Neural crest cell (in vitro differentiated cells): Measurements from ENCODE around the gene HOXD8. TPM values are rescaled to one million over a fixed set of nuclear protein-coding genes. Genes with fewer than 3 reads are reported as not detected.

Experiments
- DNase-seq: peaks from one replicate; pipeline ENCODE4 v3.0.0; 2021; ENCODE audit warnings: low read depth, mixed read lengths, low spot score
- H3K27ac Mint-ChIP-seq: one replicate; pipeline ENCODE4 v1.8.0; 2021; ENCODE audit warnings: mild to moderate bottlenecking, mixed read lengths; ENCODE audit not compliant: unreplicated experiment
- H3K27me3 Mint-ChIP-seq: 2 replicates; pipeline ENCODE4 v1.8.0; 2021; ENCODE audit warnings: low read depth, mild to moderate bottlenecking, mixed read lengths
- H3K36me3 Mint-ChIP-seq: 2 replicates; pipeline ENCODE4 v1.8.0; 2021; ENCODE audit warnings: low read depth, mild to moderate bottlenecking, mixed read lengths
- H3K4me1 Mint-ChIP-seq: 2 replicates; pipeline ENCODE4 v1.8.0; 2021; ENCODE audit warnings: mixed read lengths
- H3K4me3 Mint-ChIP-seq: one replicate; pipeline ENCODE4 v1.8.0; 2021; ENCODE audit warnings: mild to moderate bottlenecking, mixed read lengths
- H3K9me3 Mint-ChIP-seq: 2 replicates; pipeline ENCODE4 v1.8.0; 2021; ENCODE audit warnings: mixed read lengths
- CTCF ChIP-seq: fragments of 200-600 bp; sonication (generic); conservative IDR thresholded peaks from 2 replicates; pipeline ENCODE4 v1.5.0; 2021; ENCODE audit warnings: antibody characterized with exemption, mild to moderate bottlenecking
- total RNA-seq: library from RNA; stranded (reverse); gene quantifications from 2 replicates; pipeline ENCODE4 v1.2.1, GENCODE V29; 2021

HOXD8 gene
- total RNA-seq, 1 donor from 2014 or later = not detected

- H3K9me3 Mint-ChIP-seq = no peaks in the 10 kb centered on the region
- no peak for TF ChIP-seq CTCF
- H3K27me3 Mint-ChIP-seq = peaks cover 100% of the 10 kb centered on the region
These were observed 12.8 kb downstream of the HOXD8 start for GRCh38 chr2:176142281-176142680.

GRCh38 chr2:176145085-176145969 is 15.8 kb downstream of the HOXD8 start:
- no peak overlapping the region for H3K27ac Mint-ChIP-seq
- H3K9me3 Mint-ChIP-seq = no peaks in the 10 kb centered on the region
- H3K36me3 Mint-ChIP-seq = no peaks in the 10 kb centered on the region
- no peak overlapping the region for H3K4me3 Mint-ChIP-seq
- no peak for DNase-seq
- no peak for TF ChIP-seq CTCF
- H3K27me3 Mint-ChIP-seq = peaks cover 100% of the 10 kb centered on the region
- H3K4me1 Mint-ChIP-seq = no peaks in the 10 kb centered on the region

More at GRCh38 chr2:176142281-176142680, 12.8 kb downstream of the HOXD8 start:
- Mint-ChIP-seq H3K4me1 (peaks cover 4% of the 10 kb centered on the region), H3K27ac (no peak overlapping the region), H3K36me3 (no peaks in the 10 kb centered on the region), H3K4me3 (no peak overlapping the region)
- no peak for DNase-seq

GRCh38 chr2:176146101-176146500 is 16.6 kb downstream of the HOXD8 start:
- no peak overlapping the region for H3K4me3 Mint-ChIP-seq
- H3K9me3 Mint-ChIP-seq = no peaks in the 10 kb centered on the region
- peaks cover 100% of the 10 kb centered on the region for H3K27me3 Mint-ChIP-seq
- DNase-seq = no peak
- no peak for TF ChIP-seq CTCF
- no peak overlapping the region for H3K27ac Mint-ChIP-seq
- H3K36me3 Mint-ChIP-seq = no peaks in the 10 kb centered on the region
- no peaks in the 10 kb centered on the region for H3K4me1 Mint-ChIP-seq

- DNase-seq = no peak
- H3K27ac Mint-ChIP-seq = no peak overlapping the region
- no peaks in the 10 kb centered on the region for H3K4me1 Mint-ChIP-seq
- no peaks in the 10 kb centered on the region for H3K9me3 Mint-ChIP-seq
- TF ChIP-seq CTCF = no peak
- H3K4me3 Mint-ChIP-seq = no peak overlapping the region
- no peaks in the 10 kb centered on the region for H3K36me3 Mint-ChIP-seq
- H3K27me3 Mint-ChIP-seq = peaks cover 100% of the 10 kb centered on the region
These were observed 17.1 kb downstream of the HOXD8 start for GRCh38 chr2:176146645-176147044.

- H3K4me3 Mint-ChIP-seq = no peak overlapping the region
- no peak overlapping the region for H3K27ac Mint-ChIP-seq
- TF ChIP-seq CTCF = no peak
- no peaks in the 10 kb centered on the region for H3K4me1 Mint-ChIP-seq
- no peaks in the 10 kb centered on the region for H3K9me3 Mint-ChIP-seq
- H3K27me3 Mint-ChIP-seq = peaks cover 99% of the 10 kb centered on the region
- H3K36me3 Mint-ChIP-seq = no peaks in the 10 kb centered on the region
- no peak for DNase-seq
These were observed 17.8 kb downstream of the HOXD8 start for GRCh38 chr2:176147210-176147799.
